Measurements from ENCODE around the gene PRKN. TPM values are rescaled to one million over a fixed set of nuclear protein-coding genes. Genes with fewer than 3 reads are reported as not detected.

PRKN gene
- total RNA-seq, 1 experiment from 2014 or later: 2.0 TPM

- H3K23me2 ChIP-seq (ENCODE audit: insufficient read length, low read depth, low read length, poor library complexity, severe bottlenecking): no peaks in the 10 kb centered on the region
- H4K5ac ChIP-seq (ENCODE audit: insufficient read length, low read depth, low read length): no peak overlapping the region
- no peak overlapping the region for H3K18ac ChIP-seq (ENCODE audit: insufficient read length, low read depth, low read length)
- H3K27ac ChIP-seq (ENCODE audit: insufficient read length, low read depth, low read length): no peak overlapping the region
- no peak overlapping the region for H2AK5ac ChIP-seq (ENCODE audit: insufficient read length, low read length)
- DNase-seq: no peak
- no peak overlapping the region for H3K9ac ChIP-seq (ENCODE audit: extremely low read depth, insufficient read length, low read length)
- no peaks in the 10 kb centered on the region for H3K4me1 ChIP-seq (ENCODE audit: insufficient read depth, low read length)
- H3K9me3 Mint-ChIP-seq: no peaks in the 10 kb centered on the region
- H4K20me1 ChIP-seq (ENCODE audit: control insufficient read depth, insufficient read depth, insufficient read length): no peaks in the 10 kb centered on the region
- no peaks in the 10 kb centered on the region for H3K27me3 Mint-ChIP-seq (ENCODE audit: low read depth)
- no peak overlapping the region for H3T11ph ChIP-seq (ENCODE audit: low read length)
- H4K8ac ChIP-seq (replicated peaks; ENCODE audit: insufficient read length, low read depth, low read length): no peak overlapping the region
- H3K4me1 Mint-ChIP-seq: no peaks in the 10 kb centered on the region
- H3K4ac ChIP-seq (ENCODE audit: low read depth, low read length): no peak overlapping the region
- H3K56ac ChIP-seq (ENCODE audit: insufficient read length, low read depth, low read length): no peak overlapping the region
- no peaks in the 10 kb centered on the region for H3K9me3 ChIP-seq (ENCODE audit: control insufficient read depth, low read depth, low read length)
- no peak overlapping the region for H3K23ac ChIP-seq (ENCODE audit: insufficient read length, low read depth, low read length)
- no peak overlapping the region for H3K4me2 ChIP-seq (ENCODE audit: insufficient read depth, insufficient read length, low read length)
- H2AFZ ChIP-seq (ENCODE audit: low read length): no peak overlapping the region
- no peaks in the 10 kb centered on the region for H3K36me3 Mint-ChIP-seq (ENCODE audit: insufficient read depth in 1 of 3, low read depth in 3 of 3)
- no peaks in the 10 kb centered on the region for H3K79me2 ChIP-seq (ENCODE audit: insufficient read depth, low read length)
- no peaks in the 10 kb centered on the region for H3K27me3 ChIP-seq (ENCODE audit: insufficient read depth, low read length)
- TF ChIP-seq CTCF (conservative IDR thresholded peaks at IDR 0.05): peak; percentile 37; the same call in 2 of the 3 replicates
- H2BK20ac ChIP-seq (ENCODE audit: low read depth, low read length, poor library complexity, severe bottlenecking): no peak overlapping the region
- H2BK12ac ChIP-seq (ENCODE audit: insufficient read length, low read depth, low read length): no peak overlapping the region
- no peak overlapping the region for H2BK120ac ChIP-seq (ENCODE audit: low read depth, low read length, poor library complexity, severe bottlenecking)
- no peak overlapping the region for H2BK15ac ChIP-seq (ENCODE audit: low read depth, low read length)
- no peak overlapping the region for H3K4me3 Mint-ChIP-seq
- no peak overlapping the region for H3K14ac ChIP-seq (ENCODE audit: insufficient read depth, low read length)
- no peaks in the 10 kb centered on the region for H3K79me1 ChIP-seq (ENCODE audit: insufficient read depth, low read depth, low read length, poor library complexity, severe bottlenecking)
- no peak overlapping the region for H4K91ac ChIP-seq (ENCODE audit: insufficient read length, low read depth, low read length)
- no CpG with 5 or more reads among the region's 4 CpGs for WGBS (ENCODE audit: extremely low coverage, insufficient read length, low lambda C conversion rate)
- H2BK5ac ChIP-seq (ENCODE audit: insufficient read length, low read length): no peak overlapping the region
- H3K27ac Mint-ChIP-seq: no peak overlapping the region
Measured at GRCh38 chr6:162612613-162613012, 115.0 kb downstream of the PRKN start.
